ENCODE measurements around the gene CRYBG3. TPM values are rescaled to one million over a fixed set of nuclear protein-coding genes. Genes with fewer than 3 reads are reported as not detected.

Gene CRYBG3
- total and polyA plus RNA-seq, 4 donors = 3.8 to 64.0 (median 15.3) TPM

- Histone ChIP-seq H3K36me3 (ENCODE audit: control insufficient read depth in 4 of 4, insufficient read depth in 4 of 4, low read length in 4 of 4) (no peaks in the 10 kb centered on the region), H3K9ac (ENCODE audit: insufficient read depth in 1 of 2, low read length in 2 of 2) (no peak overlapping the region), H3K27me3 (ENCODE audit: control insufficient read depth in 3 of 3, insufficient read depth in 3 of 3, low read length in 2 of 3) (no peaks in the 10 kb centered on the region), H3K27ac (ENCODE audit: low read depth in 1 of 2, low read length in 1 of 2) (no peak overlapping the region), H3K9me3 (ENCODE audit: control insufficient read depth in 4 of 4, insufficient read depth in 3 of 4, low read length in 3 of 4) (peaks cover 0 to 2% (median 0%) of the 10 kb centered on the region in 4 donors), H3K4me1 (ENCODE audit: control insufficient read depth in 5 of 5, insufficient read depth in 5 of 5, low read length in 5 of 5) (peaks cover 0 to 44% (median 6%) of the 10 kb centered on the region in 5 donors), H3K4me3 (no peak overlapping the region)
- no peak for TF ChIP-seq CTCF (IDR thresholded peaks at IDR 0.05; ENCODE audit: control extremely low read depth, extremely low read depth)
- ATAC-seq (ENCODE audit: insufficient read depth, low FRiP score) (no peak), DNase-seq (no peak)
- 77 to 78% methylated on average over 1 of the region's 1 CpG for WGBS, 2 donors
Measured at GRCh38 chr3:97975466-97975865, 153.7 kb downstream of the CRYBG3 start.

GRCh38 chr3:97979610-97980009 lies 157.8 kb downstream of the CRYBG3 start:
- 86 to 90% methylated on average over 3 of the region's 3 CpGs for WGBS, 2 donors
- H3K27ac ChIP-seq (ENCODE audit: low read depth in 1 of 2, low read length in 1 of 2) = no peak overlapping the region
- ATAC-seq (ENCODE audit: insufficient read depth, low FRiP score) (no peak), DNase-seq (peak in 1 of 3 donors; percentile 35)
- no peaks in the 10 kb centered on the region for H3K9me3 ChIP-seq (ENCODE audit: control insufficient read depth in 4 of 4, insufficient read depth in 3 of 4, low read length in 3 of 4)
- H3K4me3 ChIP-seq = no peak overlapping the region
- H3K9ac ChIP-seq (ENCODE audit: insufficient read depth in 1 of 2, low read length in 2 of 2) = no peak overlapping the region
- TF ChIP-seq CTCF (IDR thresholded peaks at IDR 0.05; ENCODE audit: control extremely low read depth, extremely low read depth) = no peak
- no peaks in the 10 kb centered on the region for H3K27me3 ChIP-seq (ENCODE audit: control insufficient read depth in 3 of 3, insufficient read depth in 3 of 3, low read length in 2 of 3)
- peaks cover 0 to 63% (median 10%) of the 10 kb centered on the region in 5 donors for H3K4me1 ChIP-seq (ENCODE audit: control insufficient read depth in 5 of 5, insufficient read depth in 5 of 5, low read length in 5 of 5)
- no peaks in the 10 kb centered on the region for H3K36me3 ChIP-seq (ENCODE audit: control insufficient read depth in 4 of 4, insufficient read depth in 4 of 4, low read length in 4 of 4)

GRCh38 chr3:97981886-97982285 lies 160.1 kb downstream of the CRYBG3 start:
- Histone ChIP-seq H3K9ac (ENCODE audit: insufficient read depth in 1 of 2, low read length in 2 of 2) (no peak overlapping the region), H3K4me1 (ENCODE audit: control insufficient read depth in 5 of 5, insufficient read depth in 5 of 5, low read length in 5 of 5) (peaks cover 0 to 64% (median 10%) of the 10 kb centered on the region in 5 donors), H3K27ac (ENCODE audit: low read depth in 1 of 2, low read length in 1 of 2) (no peak overlapping the region), H3K4me3 (no peak overlapping the region), H3K36me3 (ENCODE audit: control insufficient read depth in 4 of 4, insufficient read depth in 4 of 4, low read length in 4 of 4) (no peaks in the 10 kb centered on the region), H3K27me3 (ENCODE audit: control insufficient read depth in 3 of 3, insufficient read depth in 3 of 3, low read length in 2 of 3) (no peaks in the 10 kb centered on the region), H3K9me3 (ENCODE audit: control insufficient read depth in 4 of 4, insufficient read depth in 3 of 4, low read length in 3 of 4) (no peaks in the 10 kb centered on the region)
- TF ChIP-seq CTCF (IDR thresholded peaks at IDR 0.05; ENCODE audit: control extremely low read depth, extremely low read depth) = no peak
- 47 to 69% methylated on average over 3 of the region's 3 CpGs for WGBS, 2 donors
- DNase-seq (peak in 1 of 3 donors; percentile 65), ATAC-seq (ENCODE audit: insufficient read depth, low FRiP score) (no peak)

- TF ChIP-seq CTCF (IDR thresholded peaks at IDR 0.05; ENCODE audit: control extremely low read depth, extremely low read depth) = no peak
- no peak for ATAC-seq (ENCODE audit: insufficient read depth, low FRiP score)
- DNase-seq = peak in 2 of 3 donors; percentile 65 to 75
- WGBS, 2 donors = 56 to 59% methylated on average over 2 of the region's 2 CpGs
- Histone ChIP-seq H3K9ac (ENCODE audit: insufficient read depth in 1 of 2, low read length in 2 of 2) (peak overlapping the region in 1 of 2 donors; percentile 23), H3K9me3 (ENCODE audit: control insufficient read depth in 4 of 4, insufficient read depth in 3 of 4, low read length in 3 of 4) (no peaks in the 10 kb centered on the region), H3K27me3 (ENCODE audit: control insufficient read depth in 3 of 3, insufficient read depth in 3 of 3, low read length in 2 of 3) (no peaks in the 10 kb centered on the region), H3K4me1 (ENCODE audit: control insufficient read depth in 5 of 5, insufficient read depth in 5 of 5, low read length in 5 of 5) (peaks cover 0 to 55% (median 6%) of the 10 kb centered on the region in 5 donors), H3K4me3 (no peak overlapping the region), H3K27ac (ENCODE audit: low read depth in 1 of 2, low read length in 1 of 2) (no peak overlapping the region), H3K36me3 (ENCODE audit: control insufficient read depth in 4 of 4, insufficient read depth in 4 of 4, low read length in 4 of 4) (no peaks in the 10 kb centered on the region)
Measured at GRCh38 chr3:97983933-97984491, 162.2 kb downstream of the CRYBG3 start.
